ENCODE results near the gene DBN1.

DNA sequence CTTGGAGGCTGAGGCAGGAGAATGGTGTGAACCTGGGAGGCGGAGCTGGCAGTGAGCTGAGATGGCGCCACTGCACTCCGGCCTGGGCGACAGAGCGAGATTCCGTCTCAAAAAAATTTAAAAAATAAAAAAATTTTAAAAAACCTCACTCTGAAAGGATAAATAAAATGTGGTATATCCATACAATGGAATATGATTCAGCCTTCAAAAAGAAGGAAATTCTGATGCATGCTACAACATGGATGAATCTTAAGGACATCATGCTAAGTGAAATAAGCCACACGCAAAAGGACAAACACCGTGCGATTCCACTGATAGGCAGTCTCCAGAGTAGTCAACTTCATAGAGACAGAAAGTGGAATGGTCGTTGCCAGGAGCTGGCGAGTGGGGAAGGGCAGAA is 8.4 kb downstream of the DBN1 start:
- TF ChIP-seq POLR2A (IDR thresholded peaks at IDR 0.05): no peak
- TF ChIP-seq, protein P1, sequence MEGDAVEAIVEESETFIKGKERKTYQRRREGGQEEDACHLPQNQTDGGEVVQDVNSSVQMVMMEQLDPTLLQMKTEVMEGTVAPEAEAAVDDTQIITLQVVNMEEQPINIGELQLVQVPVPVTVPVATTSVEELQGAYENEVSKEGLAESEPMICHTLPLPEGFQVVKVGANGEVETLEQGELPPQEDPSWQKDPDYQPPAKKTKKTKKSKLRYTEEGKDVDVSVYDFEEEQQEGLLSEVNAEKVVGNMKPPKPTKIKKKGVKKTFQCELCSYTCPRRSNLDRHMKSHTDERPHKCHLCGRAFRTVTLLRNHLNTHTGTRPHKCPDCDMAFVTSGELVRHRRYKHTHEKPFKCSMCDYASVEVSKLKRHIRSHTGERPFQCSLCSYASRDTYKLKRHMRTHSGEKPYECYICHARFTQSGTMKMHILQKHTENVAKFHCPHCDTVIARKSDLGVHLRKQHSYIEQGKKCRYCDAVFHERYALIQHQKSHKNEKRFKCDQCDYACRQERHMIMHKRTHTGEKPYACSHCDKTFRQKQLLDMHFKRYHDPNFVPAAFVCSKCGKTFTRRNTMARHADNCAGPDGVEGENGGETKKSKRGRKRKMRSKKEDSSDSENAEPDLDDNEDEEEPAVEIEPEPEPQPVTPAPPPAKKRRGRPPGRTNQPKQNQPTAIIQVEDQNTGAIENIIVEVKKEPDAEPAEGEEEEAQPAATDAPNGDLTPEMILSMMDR (IDR thresholded peaks at IDR 0.05): no peak
